ENCODE results near the gene TMEM200A.

- TF ChIP-seq POLR2A (IDR thresholded peaks at IDR 0.05) = no peak
- no peak for TF ChIP-seq CTCF (IDR thresholded peaks at IDR 0.05)
These were observed 69.4 kb downstream of the TMEM200A start for GRCh38 chr6:130435181-130435580.

Measured in body of pancreas (tissue), 4 donors.